CD1c-positive myeloid dendritic cell (primary cell): ENCODE results near the gene CAPN7.

Source experiments
- DNase-seq: peaks from one replicate; pipeline ENCODE4 v3.0.0-alpha.2; 2016; ENCODE audit errors: extremely low spot score

The CAPN7 gene

DNA sequence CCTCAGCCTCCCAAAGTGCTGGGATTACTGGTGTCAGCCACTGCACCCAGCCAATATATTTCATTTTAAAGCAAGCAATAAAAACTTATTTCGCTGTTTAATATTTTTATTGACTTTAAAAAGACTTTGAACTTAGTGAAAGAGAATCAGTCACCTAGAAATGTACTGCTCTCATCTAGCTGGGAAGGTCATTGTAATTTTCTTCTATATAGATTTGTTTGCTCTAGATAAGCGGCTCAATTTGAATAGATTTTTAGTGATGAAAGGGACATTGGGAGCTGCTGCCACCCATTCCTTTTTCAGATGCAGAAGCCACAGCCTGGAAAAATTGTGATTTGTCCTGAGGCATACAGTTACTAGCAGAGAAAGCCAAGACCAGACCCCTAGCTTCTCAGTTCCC, 40.1 kb downstream of the CAPN7 start:
- no peak for DNase-seq

DNA sequence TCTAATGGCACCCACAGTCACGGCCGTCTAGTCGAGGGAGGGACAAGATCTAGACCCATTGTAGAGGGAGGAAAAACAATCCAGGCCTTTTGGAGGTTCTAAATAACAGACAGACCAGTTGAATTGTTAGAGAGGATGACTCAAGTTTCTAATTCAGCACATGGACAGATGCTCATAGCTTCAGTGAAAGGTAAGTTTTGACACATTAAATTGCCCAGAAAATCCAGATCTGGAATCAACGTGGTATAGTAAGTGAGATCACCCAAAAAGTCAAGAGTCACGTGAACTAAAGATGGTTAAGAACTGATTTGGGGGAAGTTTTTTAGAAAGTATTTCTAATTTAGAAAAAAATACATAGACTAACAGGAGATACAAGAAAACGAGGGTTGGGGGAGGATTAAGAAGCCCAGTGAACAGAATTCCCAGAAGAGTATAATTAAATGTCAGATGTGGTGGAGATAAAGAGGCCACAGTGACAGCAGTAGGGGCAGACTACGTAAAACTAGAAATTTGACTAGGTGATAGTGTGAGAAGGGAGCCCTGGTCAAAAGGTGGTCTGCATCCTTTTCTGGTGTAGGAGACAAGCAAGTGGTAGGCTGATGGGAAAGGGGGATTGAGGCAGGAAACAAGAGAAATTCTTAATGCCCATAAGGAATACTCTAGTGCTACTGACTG, 47.1 kb downstream of the CAPN7 start:
- no peak for DNase-seq

DNA sequence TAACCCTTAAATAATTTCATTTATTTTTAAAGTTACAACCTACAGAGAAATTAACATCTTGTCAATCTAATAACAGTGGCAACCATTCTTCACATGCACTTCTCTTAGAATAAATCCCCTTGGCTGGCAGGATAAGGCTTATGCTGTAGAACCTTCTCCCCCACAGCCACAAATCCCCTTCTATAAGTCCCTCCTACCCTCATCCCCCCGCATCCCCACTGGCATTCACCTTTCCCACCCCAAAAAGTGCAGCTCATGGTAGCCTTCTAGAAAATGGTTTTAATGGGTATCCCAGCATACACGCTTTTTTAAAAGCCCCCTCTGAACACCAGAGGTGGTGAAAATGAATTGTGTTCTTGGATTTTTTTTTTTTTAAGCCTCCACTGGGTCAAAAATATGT, 49.2 kb downstream of the CAPN7 start:
- DNase-seq = no peak

DNA sequence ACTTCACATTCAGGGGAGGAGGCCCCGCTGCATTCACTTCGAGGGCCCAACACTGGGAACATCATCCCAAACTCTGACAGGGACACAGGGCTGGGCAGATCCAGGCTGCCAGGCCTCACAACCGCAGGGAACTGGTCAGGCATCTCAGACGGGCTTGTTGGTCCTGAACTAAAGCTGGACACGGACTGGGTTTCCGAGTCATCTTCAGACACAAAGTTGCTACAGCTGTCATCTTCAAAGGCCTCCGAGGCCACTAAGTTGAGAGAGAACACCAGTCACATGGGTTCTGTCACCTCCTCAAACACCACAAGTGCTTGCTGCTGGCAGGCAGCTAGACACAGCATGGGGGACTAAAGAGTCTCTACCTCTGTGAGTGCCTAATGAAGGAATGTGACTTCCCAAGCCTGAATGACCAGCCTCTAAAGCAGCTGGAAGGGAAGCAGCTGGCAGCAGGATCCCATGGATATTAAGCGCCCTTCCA, 50.9 kb downstream of the CAPN7 start:
- no peak for DNase-seq

DNA sequence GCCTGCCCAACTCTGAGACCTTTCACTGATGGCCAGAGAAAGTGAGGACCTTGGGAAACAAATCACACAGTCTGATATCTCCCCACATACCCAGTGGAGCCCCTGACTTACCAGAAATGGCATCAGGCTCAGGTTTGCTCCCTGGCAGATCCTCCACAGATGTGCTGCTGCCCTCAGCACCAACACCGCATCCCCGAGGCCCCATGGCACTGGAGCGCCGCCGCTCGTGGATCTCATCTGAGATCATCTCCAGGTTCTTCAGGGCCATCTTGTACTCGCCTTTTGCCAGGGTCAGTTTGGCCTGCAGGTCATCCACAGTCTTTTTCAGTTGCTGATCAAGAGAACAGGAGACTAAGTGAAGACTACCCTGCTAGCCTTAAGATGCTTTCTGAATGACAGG, 52.7 kb downstream of the CAPN7 start:
- DNase-seq = no peak

DNA sequence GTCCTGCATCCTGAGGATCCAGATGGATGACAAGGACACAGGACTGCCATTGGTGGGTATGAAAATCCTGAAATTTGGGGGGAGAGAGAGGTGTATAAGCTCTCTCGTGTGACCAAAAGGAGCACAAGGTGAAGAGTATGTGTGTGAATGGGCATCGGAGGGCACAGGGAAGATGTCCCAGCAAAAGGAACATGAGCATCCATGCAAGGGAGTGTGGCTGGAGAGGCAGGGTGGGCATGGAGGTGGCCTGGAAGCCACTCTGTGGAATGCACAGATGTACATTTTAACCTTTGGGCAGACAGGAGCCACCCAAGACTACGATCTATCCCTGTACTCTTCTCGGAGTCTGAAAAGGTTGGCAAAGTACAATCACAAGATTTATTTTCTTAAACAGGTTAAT, 54.5 kb downstream of the CAPN7 start:
- DNase-seq = no peak

DNA sequence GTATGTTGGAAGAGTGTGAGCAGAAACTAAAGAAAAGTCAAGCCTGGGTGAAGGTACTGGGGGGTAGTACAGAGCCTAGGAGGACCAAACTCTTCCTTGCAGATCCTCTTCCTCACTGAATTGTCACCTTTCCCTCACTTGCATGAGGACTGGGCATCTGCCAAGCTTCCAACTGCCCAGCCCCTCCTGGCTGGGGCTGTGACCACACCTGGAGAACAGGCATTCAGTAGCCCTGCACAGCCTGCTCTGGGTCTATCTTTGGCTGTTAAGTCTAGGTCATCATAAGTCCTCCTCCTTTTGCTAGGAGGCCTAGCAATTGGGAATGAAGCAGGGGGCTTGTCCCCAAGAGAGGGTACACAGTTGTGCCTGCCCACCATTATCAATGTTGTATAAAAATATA, 55.2 kb downstream of the CAPN7 start:
- DNase-seq = no peak

DNA sequence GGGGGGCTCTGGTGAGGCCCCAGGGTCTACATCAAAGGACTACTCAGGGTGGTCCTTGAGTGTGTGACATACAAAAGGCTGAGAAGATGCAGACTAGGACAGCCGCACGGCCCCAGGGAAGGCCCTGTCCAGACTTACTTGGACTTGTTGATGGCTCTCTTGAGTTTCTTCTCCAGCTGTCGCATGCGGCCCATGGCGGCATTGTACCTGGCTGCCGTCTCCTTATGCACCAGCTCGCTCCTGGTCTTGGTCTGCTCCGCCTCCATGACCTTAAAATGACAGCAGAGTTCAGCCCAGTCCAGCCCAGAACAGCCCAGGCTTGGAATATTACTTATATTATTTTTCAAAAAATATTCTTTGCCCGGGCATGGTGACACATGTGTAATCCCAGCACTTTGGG, 56.0 kb downstream of the CAPN7 start:
- no peak for DNase-seq

DNA sequence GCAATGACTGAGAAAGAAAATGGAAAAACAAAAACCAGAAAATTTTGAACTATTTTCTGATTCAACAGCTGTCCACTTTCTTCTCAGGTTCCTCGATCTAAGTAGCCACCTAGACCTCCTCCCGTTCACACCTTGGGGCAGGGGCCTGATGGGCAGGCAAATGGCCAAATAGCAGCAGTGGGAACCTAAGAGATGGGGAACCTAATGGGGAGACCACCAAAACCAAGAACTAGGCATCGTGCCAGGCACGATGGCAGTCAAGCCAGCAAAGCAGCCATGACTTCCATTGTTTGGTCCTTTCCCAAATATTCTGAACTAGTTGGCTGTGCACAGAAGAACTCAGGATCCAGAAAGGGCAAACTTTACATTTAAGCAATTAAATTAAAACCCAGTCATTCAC, 57.1 kb downstream of the CAPN7 start:
- no peak for DNase-seq

DNA sequence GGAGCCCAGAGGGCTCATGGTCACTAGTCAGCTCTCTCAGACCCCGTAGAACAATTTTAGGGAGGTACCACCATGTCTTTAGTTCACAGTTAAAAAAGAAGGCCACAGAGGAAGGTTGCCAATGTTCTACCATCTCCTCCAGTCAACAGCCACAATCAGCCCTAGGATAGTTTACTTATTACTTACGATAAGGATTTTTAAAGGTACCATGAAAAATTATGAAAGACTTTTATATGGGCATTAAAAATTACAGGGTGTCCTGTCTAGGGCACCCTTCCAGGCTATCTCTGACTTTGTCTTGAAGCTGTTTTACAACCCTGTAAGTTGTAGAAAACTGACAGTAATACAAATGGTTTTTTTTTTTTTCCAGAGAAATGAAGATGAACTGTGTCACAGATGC, 57.9 kb downstream of the CAPN7 start:
- no peak for DNase-seq

DNA sequence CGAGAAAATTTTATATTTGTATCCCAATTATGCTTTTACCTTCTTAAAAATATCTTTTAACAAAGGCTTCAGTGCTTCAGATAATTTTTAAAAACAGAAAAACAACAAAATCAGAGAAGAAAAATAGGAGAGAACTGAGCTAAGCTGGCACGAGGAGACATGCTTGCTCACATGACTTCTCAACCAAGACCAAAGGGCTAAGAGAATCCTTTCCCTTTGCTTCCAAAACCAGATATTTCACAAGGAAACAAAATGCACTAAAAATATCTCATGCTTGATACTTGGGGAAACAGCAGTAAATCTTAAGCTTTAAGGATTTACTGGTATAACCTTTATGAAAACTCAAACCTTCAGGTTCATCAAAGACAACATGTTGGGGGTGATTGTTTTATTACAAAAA, 58.4 kb downstream of the CAPN7 start:
- no peak for DNase-seq

DNA sequence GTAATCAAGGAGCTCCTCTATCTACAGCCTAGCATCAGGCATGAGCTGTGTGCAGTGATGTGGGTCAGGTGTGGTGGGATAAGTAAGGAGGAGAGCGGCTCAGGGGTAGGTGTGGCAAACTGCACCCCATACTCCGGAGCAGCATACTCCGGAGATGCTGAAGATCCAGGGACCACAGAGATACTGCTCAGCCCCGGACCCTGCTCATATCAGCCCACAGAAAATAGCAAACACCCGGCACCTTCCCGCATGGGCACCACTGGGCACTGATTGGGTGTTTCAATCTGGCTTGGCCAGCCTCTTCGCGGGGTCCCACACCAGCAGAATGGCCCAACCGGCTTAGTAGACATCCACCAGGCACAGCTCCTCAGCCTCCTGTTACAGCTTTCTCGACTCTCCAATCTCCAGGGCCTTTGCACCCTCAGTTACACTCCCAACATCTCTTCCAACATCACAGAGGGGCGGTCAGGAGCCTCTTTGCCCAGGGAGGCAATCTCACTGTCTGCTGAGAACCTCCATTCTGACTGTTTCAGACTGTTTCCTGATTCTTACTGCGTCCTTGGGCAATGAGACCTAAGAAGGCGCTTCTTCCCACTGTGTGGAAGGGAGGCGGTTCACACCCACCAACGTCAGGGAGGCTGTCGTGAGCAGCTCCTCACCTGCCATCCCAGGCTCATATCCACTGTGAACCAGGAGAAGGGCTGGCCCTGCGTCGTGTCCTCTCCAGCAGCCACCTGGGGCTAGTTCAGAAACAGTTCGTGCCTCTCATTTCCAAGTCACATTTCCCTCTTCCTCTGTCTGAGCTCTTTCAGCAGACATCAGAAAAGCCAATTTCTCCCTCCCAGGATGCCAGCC, 59.8 kb downstream of the CAPN7 start:
- DNase-seq = no peak

DNA sequence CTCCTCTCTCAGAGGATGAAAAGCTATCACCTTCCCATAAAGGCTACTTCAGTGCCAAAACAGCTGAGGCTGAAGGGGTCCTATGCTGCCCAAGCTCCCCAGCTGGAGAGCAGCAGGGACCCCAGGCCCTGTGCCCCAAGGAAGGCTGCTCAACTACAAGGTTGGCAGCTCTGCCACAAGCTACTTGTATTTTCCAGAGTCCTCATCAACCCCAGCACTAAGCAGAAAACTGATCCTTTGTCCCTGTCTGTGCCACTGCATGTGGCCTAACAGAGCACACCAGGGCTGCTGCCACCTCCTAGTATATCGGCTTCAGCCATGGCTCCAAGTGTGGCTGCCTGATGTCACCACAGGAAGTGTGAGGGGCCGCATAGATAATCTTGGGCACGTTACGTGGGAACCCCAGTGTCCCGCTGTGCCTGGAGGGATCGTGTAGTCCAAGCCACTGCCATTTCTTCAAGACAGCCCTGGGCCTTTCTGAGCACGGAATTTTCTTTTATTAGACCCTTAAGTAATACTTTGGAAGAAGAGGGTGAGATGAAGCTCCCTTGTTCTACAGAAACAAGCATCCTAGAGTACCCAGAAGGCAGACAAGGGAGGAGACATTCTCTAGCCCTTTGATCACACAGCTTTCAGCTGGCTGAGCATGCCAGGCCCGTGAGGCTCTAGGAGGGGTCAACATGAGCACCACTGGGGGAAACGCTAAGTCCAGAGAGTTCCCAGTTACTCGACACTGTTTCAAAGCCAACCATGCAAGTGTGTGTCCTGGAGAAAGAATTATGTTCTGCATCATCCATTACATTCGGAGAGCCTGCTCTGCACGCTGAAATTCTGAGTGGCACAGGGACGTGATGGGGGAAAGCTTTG, 60.7 kb downstream of the CAPN7 start:
- DNase-seq = no peak

DNA sequence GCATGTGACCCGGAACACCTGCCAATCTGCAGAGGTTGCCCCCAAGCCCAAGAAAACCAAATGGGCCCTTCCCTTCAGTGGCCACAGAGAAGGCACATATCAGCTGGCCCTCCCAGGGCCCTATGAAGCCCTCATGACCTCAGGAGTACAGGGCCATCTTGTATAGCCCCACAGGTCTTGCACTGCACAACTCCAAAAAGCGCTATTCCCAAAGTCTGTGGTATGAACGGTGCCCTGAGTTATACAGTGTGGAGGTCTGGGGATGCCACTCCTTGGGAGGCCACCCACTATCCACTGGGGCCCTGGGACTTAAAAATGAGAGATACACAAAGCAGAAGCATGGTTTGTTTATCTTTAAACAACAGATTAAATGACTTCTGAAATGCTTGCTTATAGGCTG, 61.5 kb downstream of the CAPN7 start:
- no peak for DNase-seq

DNA sequence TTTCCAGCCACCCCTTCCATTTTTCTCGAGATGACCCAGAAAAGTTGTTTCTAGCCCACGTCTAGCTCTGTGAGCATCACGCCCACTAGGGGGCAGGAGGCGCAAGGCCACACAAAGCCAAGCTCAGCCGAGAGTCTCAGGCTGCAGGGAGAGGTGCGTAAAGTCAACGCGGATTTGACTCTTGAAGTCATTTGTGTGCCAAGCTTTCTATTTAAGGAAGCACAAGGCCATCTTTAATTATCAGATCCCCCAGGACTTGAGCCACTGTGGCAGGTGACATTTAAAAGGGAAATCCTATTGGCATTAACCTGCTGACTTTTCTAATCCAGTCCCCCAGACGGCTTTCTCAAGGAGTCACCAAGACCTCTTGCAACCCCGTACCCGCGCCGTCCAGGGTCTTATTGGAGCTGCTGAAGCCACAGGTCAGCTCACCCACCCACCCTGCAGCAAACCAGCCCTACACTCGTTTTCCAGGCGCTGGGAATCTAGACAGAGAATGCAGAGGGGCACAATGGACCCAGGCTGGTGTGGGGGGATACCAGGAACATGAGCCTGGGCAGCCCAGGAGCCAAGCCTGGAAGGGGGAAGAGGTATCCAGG, 62.1 kb downstream of the CAPN7 start:
- peak; percentile 95 for DNase-seq

DNA sequence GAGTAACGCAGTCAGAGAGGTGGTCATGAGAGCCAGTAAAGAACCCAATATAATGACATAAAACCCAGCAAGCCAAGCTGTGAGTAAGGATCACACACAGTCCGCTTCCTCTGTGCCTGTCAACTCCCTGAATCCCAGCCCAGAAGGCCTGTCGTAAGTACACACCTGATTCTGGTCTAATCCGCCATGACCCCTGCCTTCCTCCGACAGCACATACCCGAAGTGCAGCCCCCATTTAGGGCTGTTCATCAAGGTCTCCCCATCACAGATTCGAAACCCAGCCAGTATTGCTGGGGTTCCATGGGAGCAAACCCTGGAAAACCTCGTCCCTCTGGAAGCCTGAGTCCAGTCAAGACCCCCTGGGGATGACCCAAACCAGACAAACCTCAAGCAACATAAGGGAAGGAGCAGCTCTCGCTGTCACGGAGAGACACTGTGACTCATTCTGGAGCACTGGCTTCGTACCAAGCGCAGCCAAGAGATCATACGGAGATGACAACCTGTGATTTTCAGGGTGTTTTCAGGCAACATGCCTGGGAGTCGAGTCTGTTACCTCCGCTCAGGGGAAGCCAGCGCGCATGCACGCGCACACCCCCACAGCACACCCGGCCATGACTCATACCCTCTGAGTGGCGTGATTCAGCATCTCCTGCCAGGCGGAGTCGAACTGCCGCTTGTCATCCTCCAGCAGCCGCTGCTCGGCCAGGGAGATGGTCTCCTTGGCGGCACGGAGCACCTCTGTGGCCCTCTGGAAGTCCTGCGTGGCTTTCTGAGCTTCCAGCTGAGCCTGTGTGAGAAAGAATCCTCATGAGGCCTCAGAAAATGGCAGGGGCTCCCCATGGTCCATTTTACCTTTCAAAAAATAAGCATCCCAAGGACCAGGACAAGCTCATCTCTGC, 63.3 kb downstream of the CAPN7 start:
- peak; percentile 96 for DNase-seq

DNA sequence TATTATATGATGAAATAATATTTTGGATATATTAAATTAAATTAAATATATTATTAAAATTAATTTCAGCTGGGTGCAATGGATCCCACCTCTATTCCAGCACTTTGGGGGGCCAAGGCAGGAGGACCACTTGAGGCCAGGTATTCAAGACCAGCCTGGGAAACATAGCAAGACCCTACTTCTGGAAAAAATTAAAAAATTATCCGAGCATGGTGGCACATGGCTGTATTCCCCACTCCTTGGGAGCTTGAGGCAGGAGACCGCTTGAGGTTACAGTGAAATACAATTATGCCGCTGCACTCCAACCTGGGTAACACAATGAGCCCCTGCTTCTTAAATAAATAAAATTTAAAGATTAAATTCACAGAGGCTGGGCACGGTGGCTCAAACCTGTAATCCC, 65.0 kb downstream of the CAPN7 start:
- DNase-seq = no peak

DNA sequence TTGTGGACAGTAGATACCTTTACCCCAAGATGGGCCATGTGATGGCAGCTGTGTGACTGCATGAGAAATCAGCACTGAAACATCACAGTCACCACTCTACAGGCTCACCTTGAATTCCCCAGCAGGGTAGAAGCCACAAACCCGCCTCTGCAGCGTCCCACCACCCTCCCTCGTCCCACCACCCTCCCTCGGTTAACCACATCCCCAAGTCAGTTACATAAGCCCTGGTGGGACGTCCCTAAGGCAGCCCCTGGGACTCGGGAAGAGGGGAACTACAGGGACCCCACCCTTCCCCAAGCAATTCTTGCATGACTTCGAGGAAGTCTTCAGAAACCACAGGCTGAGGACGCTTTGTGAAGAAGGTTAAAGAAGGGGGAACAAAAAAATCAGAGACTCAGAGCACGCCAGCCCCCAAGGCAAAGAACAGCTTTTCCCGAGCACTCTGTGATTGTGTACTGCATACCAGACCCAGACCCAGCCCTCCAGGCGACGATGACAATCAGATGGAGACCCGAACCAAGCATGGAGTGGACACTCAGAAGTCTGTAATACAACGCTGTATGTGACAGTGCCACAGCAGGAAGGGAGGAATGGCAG, 65.8 kb downstream of the CAPN7 start:
- peak; percentile 92 for DNase-seq

DNA sequence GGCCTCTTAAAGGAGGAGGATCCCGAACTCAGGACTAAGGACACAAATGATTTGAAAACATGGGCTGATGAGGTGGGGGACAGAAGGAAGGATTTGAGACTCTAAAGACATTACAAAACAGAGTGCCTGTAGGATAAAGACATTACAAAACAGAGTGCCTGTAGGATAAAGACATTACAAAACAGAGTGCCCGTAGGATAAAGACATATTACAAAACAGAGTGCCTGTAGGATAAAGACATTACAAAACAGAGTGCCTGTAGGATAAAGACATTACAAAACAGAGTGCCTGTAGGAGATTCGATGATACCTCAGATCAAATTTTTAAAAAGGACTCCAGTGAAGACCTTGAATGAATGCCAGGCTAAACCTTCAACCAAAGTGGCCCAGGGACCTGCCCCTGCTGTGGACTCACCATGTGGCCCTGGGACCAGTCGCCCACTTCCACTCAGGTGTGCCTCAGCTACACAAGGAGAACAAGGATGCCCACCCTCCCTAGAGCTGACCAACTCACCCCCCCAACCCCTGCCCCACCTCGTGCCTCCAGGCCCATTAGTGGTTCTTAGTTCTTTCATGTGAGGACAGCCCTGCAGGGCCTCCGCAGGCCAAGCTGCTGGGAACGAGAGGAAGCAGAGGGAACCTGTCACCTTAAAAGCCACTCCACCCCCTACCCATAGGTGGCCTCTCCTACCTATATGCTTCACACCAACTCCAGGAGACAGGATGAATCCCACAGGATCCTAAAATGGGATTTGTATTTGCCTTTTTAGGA, 66.6 kb downstream of the CAPN7 start:
- peak; percentile 36 for DNase-seq

DNA sequence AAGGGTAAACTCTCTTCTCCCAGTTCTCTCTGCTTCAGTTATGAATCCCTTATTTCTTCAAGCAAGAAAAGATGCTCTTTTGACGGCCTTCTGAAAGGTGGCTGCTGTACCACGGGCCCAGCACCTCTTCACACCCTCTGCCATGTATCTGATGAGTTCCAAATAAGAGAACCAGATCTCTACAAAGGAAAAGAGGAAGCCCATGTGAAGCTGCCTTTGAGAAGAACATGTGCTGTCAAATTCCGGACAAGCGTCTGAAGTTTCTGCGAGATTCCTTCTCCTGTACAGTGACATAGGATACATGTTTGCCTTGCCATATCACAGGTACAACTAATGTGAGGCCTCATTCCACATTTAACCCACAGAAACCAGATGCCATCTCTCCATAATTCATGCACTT, 67.2 kb downstream of the CAPN7 start:
- DNase-seq = peak; percentile 63
